NB4 (cell line): Measurements from ENCODE around the gene GNAT1.

Experiments
- POLR2A ChIP-seq: IDR thresholded peaks from 2 replicates; pipeline ENCODE4 v1.6.1; 2011; ENCODE audit warnings: mild to moderate bottlenecking; ENCODE audit not compliant: insufficient read length; ENCODE audit errors: extremely low read depth
- TF ChIP-seq, protein P1 (sequence below): IDR thresholded peaks from one replicate; pipeline ENCODE4 v1.5.1; 2012; ENCODE audit warnings: low read depth, low read length

DNA sequence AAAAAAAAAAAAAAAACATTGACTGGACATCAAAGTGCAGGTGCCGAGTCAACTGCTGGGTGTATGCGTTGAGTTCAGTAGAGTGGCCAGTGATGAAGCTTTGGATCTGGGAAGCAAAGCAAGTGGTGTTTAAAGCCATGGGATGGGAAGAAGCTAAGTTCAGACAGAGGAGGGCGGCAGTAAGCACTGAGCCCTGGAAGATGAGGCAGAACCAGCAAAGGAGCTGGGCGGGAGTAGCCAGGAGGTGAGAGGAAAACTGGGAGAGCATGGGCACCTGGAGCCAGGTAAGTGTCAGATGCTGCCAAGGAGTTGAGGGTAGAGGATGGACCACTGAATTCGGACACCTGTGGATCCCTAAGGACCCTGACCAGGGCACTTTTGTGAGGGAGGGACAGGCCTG is 33.2 kb downstream of the GNAT1 start:
- TF ChIP-seq POLR2A = no peak
- TF ChIP-seq, protein P1, sequence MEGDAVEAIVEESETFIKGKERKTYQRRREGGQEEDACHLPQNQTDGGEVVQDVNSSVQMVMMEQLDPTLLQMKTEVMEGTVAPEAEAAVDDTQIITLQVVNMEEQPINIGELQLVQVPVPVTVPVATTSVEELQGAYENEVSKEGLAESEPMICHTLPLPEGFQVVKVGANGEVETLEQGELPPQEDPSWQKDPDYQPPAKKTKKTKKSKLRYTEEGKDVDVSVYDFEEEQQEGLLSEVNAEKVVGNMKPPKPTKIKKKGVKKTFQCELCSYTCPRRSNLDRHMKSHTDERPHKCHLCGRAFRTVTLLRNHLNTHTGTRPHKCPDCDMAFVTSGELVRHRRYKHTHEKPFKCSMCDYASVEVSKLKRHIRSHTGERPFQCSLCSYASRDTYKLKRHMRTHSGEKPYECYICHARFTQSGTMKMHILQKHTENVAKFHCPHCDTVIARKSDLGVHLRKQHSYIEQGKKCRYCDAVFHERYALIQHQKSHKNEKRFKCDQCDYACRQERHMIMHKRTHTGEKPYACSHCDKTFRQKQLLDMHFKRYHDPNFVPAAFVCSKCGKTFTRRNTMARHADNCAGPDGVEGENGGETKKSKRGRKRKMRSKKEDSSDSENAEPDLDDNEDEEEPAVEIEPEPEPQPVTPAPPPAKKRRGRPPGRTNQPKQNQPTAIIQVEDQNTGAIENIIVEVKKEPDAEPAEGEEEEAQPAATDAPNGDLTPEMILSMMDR = no peak
